GDM1 (cell line): ENCODE measurements around the gene SMG7.
"Not testable (repeated sequence)": the region's sequence is repeated elsewhere in the genome, so short reads cannot be mapped to it uniquely, and the experiment has no call there.

ENCODE experiments used
- DNase-seq: peaks from one replicate; lab custom pipeline; 2025; lab: John Stamatoyannopoulos, UW

Gene SMG7

GRCh38 chr1:183472488-183473216, at the start of gene SMG7:
TSS of gene SMG7 (plus strand) at chr1:183472499. CDS start at chr1:183472621, 122 bp downstream.
- peak; percentile 49 for DNase-seq

- DNase-seq, result no peak
Measured at GRCh38 chr1:183423541-183423940, 48.8 kb upstream of the SMG7 start.

- no peak for DNase-seq
Measured at GRCh38 chr1:183424691-183425090, 47.6 kb upstream of the SMG7 start.

GRCh38 chr1:183427591-183427990, 44.7 kb upstream of the SMG7 start:
- not testable (repeated sequence) for DNase-seq

- DNase-seq, result no peak
Measured at GRCh38 chr1:183431840-183432547, 40.3 kb upstream of the SMG7 start.

- DNase-seq, result no peak
Measured at GRCh38 chr1:183432548-183432875, 39.8 kb upstream of the SMG7 start.

GRCh38 chr1:183433703-183434102, 38.6 kb upstream of the SMG7 start:
- no peak for DNase-seq

- no peak for DNase-seq
Measured at GRCh38 chr1:183435497-183435896, 36.8 kb upstream of the SMG7 start.

GRCh38 chr1:183438060-183438459, 34.2 kb upstream of the SMG7 start:
- DNase-seq, result no peak

- no peak for DNase-seq
Measured at GRCh38 chr1:183443011-183443410, 29.3 kb upstream of the SMG7 start.

GRCh38 chr1:183443466-183443865, 28.8 kb upstream of the SMG7 start:
- no peak for DNase-seq

- DNase-seq, result no peak
Measured at GRCh38 chr1:183444243-183444642, 28.1 kb upstream of the SMG7 start.

- no peak for DNase-seq
Measured at GRCh38 chr1:183449223-183449770, 23.0 kb upstream of the SMG7 start.

- no peak for DNase-seq
Measured at GRCh38 chr1:183450093-183450492, 22.2 kb upstream of the SMG7 start.

GRCh38 chr1:183454377-183454776, 17.9 kb upstream of the SMG7 start:
- DNase-seq, result no peak

- no peak for DNase-seq
Measured at GRCh38 chr1:183456826-183457225, 15.5 kb upstream of the SMG7 start.

GRCh38 chr1:183457449-183457848, 14.8 kb upstream of the SMG7 start:
- DNase-seq, result no peak

GRCh38 chr1:183460596-183460995, 11.7 kb upstream of the SMG7 start:
- no peak for DNase-seq

GRCh38 chr1:183461350-183461749, 10.9 kb upstream of the SMG7 start:
- DNase-seq, result peak; percentile 14

GRCh38 chr1:183463566-183463965, 8.7 kb upstream of the SMG7 start:
- DNase-seq, result no peak

- no peak for DNase-seq
Measured at GRCh38 chr1:183466781-183467180, 5.5 kb upstream of the SMG7 start.

- DNase-seq, result no peak
Measured at GRCh38 chr1:183467687-183468086, 4.6 kb upstream of the SMG7 start.
